ENCODE measurements around the gene GON4L.
"Not testable (repeated sequence)": the region's sequence is repeated elsewhere in the genome, so short reads cannot be mapped to it uniquely, and the experiment has no call there.

DNA sequence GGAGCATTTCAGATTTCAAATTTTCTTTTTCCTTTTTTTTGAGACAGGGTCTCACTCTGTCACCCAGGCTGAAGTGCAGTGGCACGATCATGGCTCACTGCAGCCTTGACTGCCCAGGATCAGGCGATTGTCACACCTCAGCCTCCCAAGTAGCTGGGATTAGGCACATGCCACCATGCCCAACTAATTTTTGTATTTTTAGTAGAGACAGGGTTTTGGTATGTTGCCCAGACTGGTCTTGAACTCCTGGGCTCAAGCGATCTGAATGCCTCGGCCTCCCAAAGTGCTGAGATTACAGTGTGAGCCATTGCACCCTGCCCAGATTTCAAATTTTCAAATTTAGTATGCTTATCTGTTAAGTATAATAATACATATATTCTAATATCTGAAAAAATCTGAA, 61.4 kb downstream of the GON4L start:
- TF ChIP-seq POLR2A (IDR thresholded peaks at IDR 0.05), result not testable (repeated sequence)
- TF ChIP-seq, protein P1, sequence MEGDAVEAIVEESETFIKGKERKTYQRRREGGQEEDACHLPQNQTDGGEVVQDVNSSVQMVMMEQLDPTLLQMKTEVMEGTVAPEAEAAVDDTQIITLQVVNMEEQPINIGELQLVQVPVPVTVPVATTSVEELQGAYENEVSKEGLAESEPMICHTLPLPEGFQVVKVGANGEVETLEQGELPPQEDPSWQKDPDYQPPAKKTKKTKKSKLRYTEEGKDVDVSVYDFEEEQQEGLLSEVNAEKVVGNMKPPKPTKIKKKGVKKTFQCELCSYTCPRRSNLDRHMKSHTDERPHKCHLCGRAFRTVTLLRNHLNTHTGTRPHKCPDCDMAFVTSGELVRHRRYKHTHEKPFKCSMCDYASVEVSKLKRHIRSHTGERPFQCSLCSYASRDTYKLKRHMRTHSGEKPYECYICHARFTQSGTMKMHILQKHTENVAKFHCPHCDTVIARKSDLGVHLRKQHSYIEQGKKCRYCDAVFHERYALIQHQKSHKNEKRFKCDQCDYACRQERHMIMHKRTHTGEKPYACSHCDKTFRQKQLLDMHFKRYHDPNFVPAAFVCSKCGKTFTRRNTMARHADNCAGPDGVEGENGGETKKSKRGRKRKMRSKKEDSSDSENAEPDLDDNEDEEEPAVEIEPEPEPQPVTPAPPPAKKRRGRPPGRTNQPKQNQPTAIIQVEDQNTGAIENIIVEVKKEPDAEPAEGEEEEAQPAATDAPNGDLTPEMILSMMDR (IDR thresholded peaks at IDR 0.05), result not testable (repeated sequence)
